ENCODE measurements around the gene PEX5L.

DNA sequence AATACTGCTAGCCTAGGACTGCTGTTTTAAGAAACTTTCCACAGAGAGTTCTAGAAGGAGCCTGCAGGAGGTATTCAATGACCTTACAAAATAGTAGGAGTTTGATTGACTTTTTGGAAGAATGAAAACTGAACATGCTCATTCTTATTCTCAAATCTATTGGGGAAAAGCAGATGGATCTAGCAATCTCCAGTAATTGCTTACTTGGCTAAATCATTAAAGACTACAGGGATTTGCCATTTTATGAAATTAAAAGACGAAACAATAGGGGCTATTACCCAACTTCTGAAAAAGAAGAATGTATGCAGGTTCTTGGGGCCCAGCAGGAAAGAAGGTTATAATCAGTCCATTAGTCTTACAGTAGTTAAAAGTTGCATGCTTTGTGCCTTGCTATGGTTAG is 29.9 kb upstream of the PEX5L start:
- TF ChIP-seq ZSCAN20 (CRISPR knock-in tag; IDR thresholded peaks at IDR 0.05) (no peak), CTCF (IDR thresholded peaks at IDR 0.05) (no peak), JUNB (IDR thresholded peaks at IDR 0.05) (no peak), RCOR1 (IDR thresholded peaks at IDR 0.05; ENCODE audit: low read depth, low read length) (no peak)

Measured in A549 (cell line).